LNCAP (cell line): ENCODE results near the gene FRMD3.

Source experiments
- CTCF ChIP-seq: fragments of 450-650 bp; IDR thresholded peaks from 2 replicates; pipeline ENCODE4 v1.5.1; 2017; ENCODE audit warnings: mild to moderate bottlenecking

Gene FRMD3

GRCh38 chr9:83505282-83505681 lies 32.9 kb downstream of the FRMD3 start:
- no peak for TF ChIP-seq CTCF

DNA sequence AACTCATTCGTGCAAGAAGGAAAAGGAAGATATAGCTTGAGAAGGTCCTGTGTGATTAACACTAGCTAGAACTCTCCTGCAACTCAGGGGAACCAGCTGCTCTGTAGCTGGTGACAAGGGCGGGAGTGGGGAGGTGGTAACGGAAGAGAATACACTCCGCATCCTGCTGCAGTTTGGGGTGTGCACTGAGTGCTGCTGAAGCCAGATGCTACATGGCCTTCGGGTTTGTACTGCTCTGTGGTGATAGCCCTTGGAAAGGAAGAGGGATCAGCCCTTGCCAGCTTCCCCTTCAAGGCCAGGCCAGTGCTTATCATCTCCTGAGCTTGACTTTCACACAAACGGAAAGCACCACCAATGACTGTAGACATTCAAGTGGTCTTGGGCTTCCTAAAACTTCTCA lies 34.3 kb downstream of the FRMD3 start:
- no peak for TF ChIP-seq CTCF

DNA sequence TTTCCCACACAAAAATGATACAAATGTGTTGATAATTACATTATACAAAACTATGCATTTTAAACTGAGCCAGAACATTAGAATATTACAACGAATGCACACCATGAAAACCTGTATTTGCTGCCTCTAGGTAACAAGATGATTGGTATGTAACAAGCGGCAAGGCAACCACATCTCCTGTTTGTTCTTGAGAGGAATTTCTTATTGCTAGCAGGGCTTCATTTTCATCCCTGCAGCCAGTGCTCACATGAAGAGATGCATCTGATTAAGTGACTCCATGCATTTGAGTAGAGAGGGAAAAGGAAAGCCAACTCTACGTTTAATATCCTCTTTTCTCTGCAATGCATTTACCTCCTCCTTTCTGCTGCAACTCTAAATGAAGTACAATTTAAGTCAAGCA lies 36.6 kb downstream of the FRMD3 start:
- TF ChIP-seq CTCF, result no peak

DNA sequence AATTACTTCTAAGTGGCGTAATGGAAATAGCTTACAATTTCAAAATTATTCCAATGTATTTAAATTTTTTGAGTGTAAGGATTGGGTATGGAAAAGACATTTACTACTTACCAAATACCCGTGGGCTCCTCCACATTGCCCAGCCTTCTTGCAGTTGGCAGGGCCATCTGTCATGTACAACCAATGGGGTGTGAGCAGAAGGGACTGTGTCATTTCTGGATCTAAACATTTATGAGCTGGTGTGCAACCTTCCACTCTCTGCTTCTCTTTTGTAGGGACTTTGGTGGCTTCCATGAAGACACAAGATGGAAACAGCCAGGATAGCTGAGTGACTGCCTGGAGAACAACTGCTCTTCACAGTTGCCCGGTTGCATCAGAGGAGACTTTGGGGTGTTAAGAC lies 40.8 kb downstream of the FRMD3 start:
- no peak for TF ChIP-seq CTCF

- TF ChIP-seq CTCF, result no peak
These were observed 46.2 kb downstream of the FRMD3 start for GRCh38 chr9:83491995-83492394.

DNA sequence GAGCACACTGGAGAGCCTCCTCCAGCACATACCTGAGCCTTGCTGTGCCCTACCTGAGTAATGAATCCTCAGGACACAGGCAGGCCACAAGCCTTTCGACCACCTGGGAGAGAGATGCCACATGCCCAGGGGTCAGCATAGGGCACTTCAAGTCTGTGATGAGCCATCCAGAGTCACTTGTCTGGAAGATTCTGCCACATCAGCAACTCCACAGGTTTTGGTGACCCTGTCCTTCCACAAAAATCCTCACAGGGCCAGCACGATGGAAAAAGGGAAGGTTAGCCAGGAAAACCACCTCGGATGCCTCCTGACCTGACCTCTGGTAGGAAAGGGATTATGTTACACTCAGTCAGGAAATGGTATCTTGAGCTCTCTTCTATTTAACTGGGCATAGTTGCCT lies 46.8 kb downstream of the FRMD3 start:
- no peak for TF ChIP-seq CTCF

GRCh38 chr9:83489961-83490360 lies 48.2 kb downstream of the FRMD3 start:
- no peak for TF ChIP-seq CTCF

DNA sequence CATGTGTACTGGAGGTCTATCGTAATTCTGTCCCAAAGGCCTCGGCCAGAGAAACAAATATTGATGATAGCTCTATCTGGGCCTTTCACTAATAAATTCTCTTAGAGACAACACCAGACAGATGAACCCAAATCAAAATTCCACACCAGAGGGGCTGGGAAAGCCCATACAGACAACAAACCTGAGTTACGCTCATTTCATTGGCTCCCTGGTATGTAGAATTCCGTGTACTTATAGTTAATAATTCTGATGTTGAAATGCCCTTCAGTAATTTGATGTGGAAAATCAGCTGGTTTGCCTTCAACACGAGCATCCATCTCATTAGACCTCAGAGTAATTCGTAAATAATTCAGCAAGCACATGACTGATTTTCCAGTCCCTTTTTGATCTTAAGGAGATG lies 53.2 kb downstream of the FRMD3 start:
- no peak for TF ChIP-seq CTCF
